Umbilical cord (tissue), 1 donor: ENCODE data around the gene GLTP. TPM values are rescaled to one million over a fixed set of nuclear protein-coding genes. Genes with fewer than 3 reads are reported as not detected.

Experiments used
- total RNA-seq: library from RNA; depleted of rRNA; stranded (reverse); fragments of >200 nt; gene quantifications from one replicate; pipeline ENCODE4 v1.2.3, GENCODE V29; 2014; ENCODE audit warnings: low replicate concordance; ENCODE audit not compliant: insufficient read depth

Gene GLTP
- total RNA-seq, 1 donor from 2014 or later, result 30.6 TPM

Other genes with a start within 250 kb of the GLTP start
- gene FAM222A, start 166.7 kb downstream of the GLTP start, total RNA-seq, result 4.1 TPM
- 0.48 TPM for gene TRPV4, start 47.1 kb downstream of the GLTP start, total RNA-seq
- gene TCHP, start 19.7 kb upstream of the GLTP start, total RNA-seq, result 22.6 TPM
- 33.7 TPM for gene GIT2, start 115.8 kb upstream of the GLTP start, total RNA-seq
- 58.3 TPM for gene ANKRD13A, start 118.9 kb upstream of the GLTP start, total RNA-seq
- gene C12orf76, start 168.0 kb upstream of the GLTP start, total RNA-seq, result 28.6 TPM
- 34.9 TPM for gene IFT81, start 243.8 kb upstream of the GLTP start, total RNA-seq